IMR-90 (cell line): ENCODE data around the gene NPAS3. TPM values are rescaled to one million over a fixed set of nuclear protein-coding genes. Genes with fewer than 3 reads are reported as not detected.

Experiments used
- ATAC-seq: fragments of 200-7000 bp; cut with Tn5 transposase; 2 replicates; pipeline ENCODE4 v1.9.1; 2020; ENCODE audit warnings: low read depth, mild to moderate bottlenecking, moderate library complexity
- BruUV-seq: library from RNA; stranded (reverse); fragments of 400-500 nt; replicated peaks from 2 replicates; lab custom pipeline; 2021; lab: Mats Ljungman, UMichigan
- CTCF ChIA-PET: fragments of 300-600 bp; formaldehyde crosslinking; extraction: SDS; loops from one replicate; lab custom pipeline; 2021; ENCODE audit warnings: antibody characterized with exemption; lab: Yijun Ruan, JAX
- POLR2A ChIA-PET: fragments of 300-600 bp; sonication (Branson Sonifier 250); formaldehyde crosslinking; loops from one replicate; lab custom pipeline; 2022; ENCODE audit warnings: antibody characterized with exemption; ENCODE audit not compliant: unreplicated experiment; lab: Charles Lee
- DNase-seq: peaks from one replicate; pipeline ENCODE4 v3.0.0; 2013
- H2AFZ ChIP-seq: replicated peaks from 2 replicates; pipeline ENCODE3; 2013; ENCODE audit warnings: low read length, mild to moderate bottlenecking; ENCODE audit not compliant: poor library complexity
- H2AK5ac ChIP-seq: 2 replicates; pipeline ENCODE4 v1.6.1; 2013; ENCODE audit warnings: low read depth, low read length, inconsistent platforms
- H2AK9ac ChIP-seq: replicated peaks from 2 replicates; pipeline ENCODE3; 2013; ENCODE audit warnings: mild to moderate bottlenecking, low read depth, low read length, moderate library complexity; ENCODE audit not compliant: poor library complexity
- H2BK120ac ChIP-seq: 2 replicates; pipeline ENCODE4 v1.6.1; 2013; ENCODE audit warnings: low read depth, low read length, inconsistent platforms
- H2BK15ac ChIP-seq: 3 replicates; pipeline ENCODE4 v1.6.1; 2013; ENCODE audit warnings: low read depth, low read length, inconsistent platforms
- H2BK20ac ChIP-seq: 2 replicates; pipeline ENCODE4 v1.6.1; 2013; ENCODE audit warnings: low read depth, mild to moderate bottlenecking, inconsistent platforms, low read length, moderate library complexity
- H2BK5ac ChIP-seq: 2 replicates; pipeline ENCODE4 v1.6.1; 2013; ENCODE audit warnings: mild to moderate bottlenecking, low read depth, low read length, inconsistent platforms; ENCODE audit not compliant: poor library complexity, severe bottlenecking
- H3K14ac ChIP-seq: replicated peaks from 2 replicates; pipeline ENCODE4 v1.6.1; 2013; ENCODE audit warnings: low read depth, low read length, inconsistent platforms
- H3K18ac ChIP-seq: 2 replicates; pipeline ENCODE4 v1.6.1; 2013; ENCODE audit warnings: low read depth, low read length, control low read depth
- H3K23ac ChIP-seq: 2 replicates; pipeline ENCODE4 v1.6.1; 2013; ENCODE audit warnings: low read depth, low read length, inconsistent platforms
- H3K27ac ChIP-seq: 2 replicates; pipeline ENCODE4 v1.5.1; 2013; ENCODE audit warnings: mild to moderate bottlenecking, control low read depth, low read length; ENCODE audit not compliant: insufficient read depth
- H3K27me3 ChIP-seq: 2 replicates; pipeline ENCODE4 v1.6.1; 2013; ENCODE audit warnings: low read length; ENCODE audit not compliant: control insufficient read depth, insufficient read depth
- H3K36me3 ChIP-seq: 2 replicates; pipeline ENCODE4 v1.6.1; 2013; ENCODE audit warnings: low read length, mixed read lengths; ENCODE audit not compliant: control insufficient read depth, insufficient read depth
- H3K4ac ChIP-seq: 2 replicates; pipeline ENCODE4 v1.6.1; 2013; ENCODE audit warnings: low read depth, low read length, inconsistent platforms
- H3K4me1 ChIP-seq: 2 replicates; pipeline ENCODE4 v1.6.1; 2013; ENCODE audit warnings: low read length, mixed read lengths; ENCODE audit not compliant: control insufficient read depth, insufficient read depth
- H3K4me2 ChIP-seq: 2 replicates; pipeline ENCODE4 v1.6.1; 2013; ENCODE audit warnings: low read depth, mild to moderate bottlenecking, control low read depth, low read length, moderate library complexity
- H3K4me3 ChIP-seq: 2 replicates; pipeline ENCODE4 v1.5.1; 2013; ENCODE audit warnings: low read depth, mild to moderate bottlenecking, control low read depth, low read length, moderate library complexity; ENCODE audit not compliant: insufficient read depth
- H3K56ac ChIP-seq: 2 replicates; pipeline ENCODE4 v1.6.1; 2013; ENCODE audit warnings: low read length, inconsistent platforms; ENCODE audit not compliant: insufficient read depth; ENCODE audit errors: extremely low read depth
- H3K79me1 ChIP-seq, 2 experiments: 2 replicates each; pipeline ENCODE4 v1.6.1; 2013; ENCODE audit warnings: low read length in 2 of 2, inconsistent platforms in 1 of 2, low read depth in 1 of 2
- H3K9ac ChIP-seq: 2 replicates; pipeline ENCODE4 v1.6.1; 2013; ENCODE audit warnings: low read depth, low read length, control low read depth
- H3K9me1 ChIP-seq: 2 replicates; pipeline ENCODE4 v1.6.1; 2013; ENCODE audit warnings: low read length, inconsistent platforms; ENCODE audit not compliant: insufficient read depth
- H3K9me3 ChIP-seq: 2 replicates; pipeline ENCODE4 v1.6.1; 2013; ENCODE audit warnings: low read length; ENCODE audit not compliant: control insufficient read depth, insufficient read depth
- H4K20me1 ChIP-seq: 2 replicates; pipeline ENCODE4 v1.6.1; 2013; ENCODE audit warnings: low read length, inconsistent platforms; ENCODE audit not compliant: insufficient read depth
- H4K5ac ChIP-seq: 2 replicates; pipeline ENCODE4 v1.6.1; 2013; ENCODE audit warnings: mild to moderate bottlenecking, low read depth, low read length, control low read depth
- H4K8ac ChIP-seq, 2 experiments: 2 replicates each; pipeline ENCODE4 v1.6.1; 2013; ENCODE audit warnings: low read depth in 2 of 2, low read length in 2 of 2, control low read depth in 1 of 2, inconsistent platforms in 1 of 2
- H4K91ac ChIP-seq: 2 replicates; pipeline ENCODE4 v1.6.1; 2013; ENCODE audit warnings: low read depth, low read length, inconsistent platforms; ENCODE audit not compliant: insufficient read depth
- BHLHE40 ChIP-seq: fragments of 150-350 bp; IDR thresholded peaks from 2 replicates; pipeline ENCODE4 v1.6.1; 2016; ENCODE audit warnings: mild to moderate bottlenecking, low read depth, low read length
- CEBPB ChIP-seq: IDR thresholded peaks from 2 replicates; pipeline ENCODE4 v1.6.1; 2012; ENCODE audit warnings: low read depth, low read length, improper control_type of control experiment
- CHD1 ChIP-seq: IDR thresholded peaks from 2 replicates; pipeline ENCODE4 v1.6.1; 2012; ENCODE audit warnings: low read depth, low read length, improper control_type of control experiment
- FOS ChIP-seq: fragments of 150-350 bp; IDR thresholded peaks from 2 replicates; pipeline ENCODE4 v1.6.1; 2016; ENCODE audit warnings: low read depth, low read length
- MAFK ChIP-seq: IDR thresholded peaks from 2 replicates; pipeline ENCODE4 v1.6.1; 2012; ENCODE audit warnings: low read depth, low read length, improper control_type of control experiment
- MAZ ChIP-seq: IDR thresholded peaks from 2 replicates; pipeline ENCODE4 v1.6.1; 2012; ENCODE audit warnings: low read depth, mild to moderate bottlenecking, low read length, improper control_type of control experiment, moderate library complexity, borderline replicate concordance
- MXI1 ChIP-seq: IDR thresholded peaks from 2 replicates; pipeline ENCODE4 v1.6.1; 2012; ENCODE audit warnings: low read depth, mild to moderate bottlenecking, low read length, moderate library complexity, borderline replicate concordance
- NFE2L2 ChIP-seq: fragments of 150-350 bp; IDR thresholded peaks from 2 replicates; pipeline ENCODE4 v1.6.1; 2016; ENCODE audit warnings: low read depth, mild to moderate bottlenecking, low read length
- POLR2A ChIP-seq: IDR thresholded peaks from 2 replicates; pipeline ENCODE4 v1.6.1; 2012; ENCODE audit warnings: mild to moderate bottlenecking, low read depth, low read length
- RAD21 ChIP-seq: IDR thresholded peaks from 2 replicates; pipeline ENCODE4 v1.6.1; 2012; ENCODE audit warnings: low read length, improper control_type of control experiment
- RCOR1 ChIP-seq: IDR thresholded peaks from 2 replicates; pipeline ENCODE4 v1.6.1; 2012; ENCODE audit warnings: mild to moderate bottlenecking, low read length, improper control_type of control experiment; ENCODE audit not compliant: insufficient replicate concordance
- RFX5 ChIP-seq: IDR thresholded peaks from 2 replicates; pipeline ENCODE4 v1.8.0; 2012; ENCODE audit warnings: low read depth, mild to moderate bottlenecking, low read length, moderate library complexity
- SMC3 ChIP-seq: fragments of 150-350 bp; IDR thresholded peaks from 2 replicates; pipeline ENCODE4 v1.6.1; 2016; ENCODE audit warnings: low read depth, mild to moderate bottlenecking, antibody characterized with exemption, low read length, moderate library complexity
- USF2 ChIP-seq: fragments of 150-350 bp; IDR thresholded peaks from 2 replicates; pipeline ENCODE4 v1.6.1; 2017; ENCODE audit warnings: mild to moderate bottlenecking, antibody characterized with exemption, low read length, low read depth
- WGBS, 2 experiments: methylation state at CpG; one replicate each; pipeline versions ENCODE4 v1.1.5 to v1.1.7; 2013; ENCODE audit warnings: missing lambda C conversion rate in 2 of 2; ENCODE audit not compliant: insufficient read length in 1 of 2; ENCODE audit errors: extremely low coverage in 2 of 2; 5-methylcytosine and 5-hydroxymethylcytosine counted together
- dilution Hi-C: fragments of 300-500 bp; cut with HindIII; formaldehyde crosslinking; loops from one replicate; pipeline ENCODE4 v1.14.3; 2018; ENCODE audit warnings: low sequenced_read_pairs; ENCODE audit not compliant: unreplicated experiment
- in situ Hi-C: fragments of 300-500 bp; cut with MboI; formaldehyde crosslinking; loops from 3 replicates; pipeline ENCODE4 v1.14.3; 2019; ENCODE audit warnings: low sequenced_read_pairs, inconsistent platforms, mixed read lengths
- intact Hi-C: fragments of 100-400 bp; cut with micrococcal nuclease; formaldehyde crosslinking; loops from 2 replicates; pipeline ENCODE4 v1.10.0; 2022
- polyA plus RNA-seq, 3 experiments: library from polyadenylated mRNA; depleted of rRNA; stranded (reverse); fragments of >200 nt; gene quantifications; 2 replicates each; pipeline ENCODE4 v1.2.3, GENCODE V29; 2012; ENCODE audit warnings: low replicate concordance in 1 of 3
- total RNA-seq: library from RNA; depleted of rRNA; stranded (reverse); fragments of >200 nt; gene quantifications from 2 replicates; pipeline ENCODE4 v1.2.3, GENCODE V29; 2012
- TF ChIP-seq, protein P1 (sequence below): fragments of 150-350 bp; IDR thresholded peaks from 2 replicates; pipeline ENCODE4 v1.6.1; 2016; ENCODE audit warnings: low read depth, mild to moderate bottlenecking, low read length, moderate library complexity, borderline replicate concordance
- TF ChIP-seq, protein P2 (sequence below): conservative IDR thresholded peaks from 2 replicates; pipeline ENCODE4 v1.5.1; 2012; ENCODE audit warnings: mild to moderate bottlenecking, low read depth, low read length, improper control_type of control experiment

NPAS3 gene
- total and polyA plus RNA-seq, 2 of the 4 experiments (the other 2 are of a cell fraction), result not detected

GRCh38 chr14:33393231-33393894, 454.7 kb downstream of the NPAS3 start:
- Histone ChIP-seq H4K20me1 (no peaks in the 10 kb centered on the region), H3K9me1 (no peaks in the 10 kb centered on the region), H3K27me3 (no peaks in the 10 kb centered on the region), H3K4me2 (no peak overlapping the region), H3K4ac (no peak overlapping the region), H2AFZ (no peak overlapping the region), H3K23ac (no peak overlapping the region), H4K91ac (no peak overlapping the region), H2BK120ac (no peak overlapping the region), H3K79me1 (no peaks in the 10 kb centered on the region), H2BK15ac (no peak overlapping the region), H3K4me3 (no peak overlapping the region), H2BK20ac (no peak overlapping the region), H3K56ac (no peak overlapping the region), H4K8ac (no peak overlapping the region), H3K27ac (no peak overlapping the region), H3K14ac (no peak overlapping the region), H3K9me3 (no peaks in the 10 kb centered on the region), H3K18ac (no peak overlapping the region), H2BK5ac (no peak overlapping the region), H3K4me1 (no peaks in the 10 kb centered on the region), H2AK9ac (no peak overlapping the region), H3K36me3 (no peaks in the 10 kb centered on the region), H4K5ac (no peak overlapping the region), H3K9ac (no peak overlapping the region), H2AK5ac (no peak overlapping the region)
- intact Hi-C loops (no loop called here), dilution Hi-C loops (no loop called here), in situ Hi-C loops (no loop called here)
- CTCF ChIA-PET, result no interaction called here
- DNase-seq, result no peak
- TF ChIP-seq, protein P1, sequence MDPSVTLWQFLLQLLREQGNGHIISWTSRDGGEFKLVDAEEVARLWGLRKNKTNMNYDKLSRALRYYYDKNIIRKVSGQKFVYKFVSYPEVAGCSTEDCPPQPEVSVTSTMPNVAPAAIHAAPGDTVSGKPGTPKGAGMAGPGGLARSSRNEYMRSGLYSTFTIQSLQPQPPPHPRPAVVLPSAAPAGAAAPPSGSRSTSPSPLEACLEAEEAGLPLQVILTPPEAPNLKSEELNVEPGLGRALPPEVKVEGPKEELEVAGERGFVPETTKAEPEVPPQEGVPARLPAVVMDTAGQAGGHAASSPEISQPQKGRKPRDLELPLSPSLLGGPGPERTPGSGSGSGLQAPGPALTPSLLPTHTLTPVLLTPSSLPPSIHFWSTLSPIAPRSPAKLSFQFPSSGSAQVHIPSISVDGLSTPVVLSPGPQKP, result no peak
- no peak for TF ChIP-seq RAD21
- no peak for TF ChIP-seq POLR2A
- TF ChIP-seq CEBPB, result no peak
- TF ChIP-seq, protein P2, sequence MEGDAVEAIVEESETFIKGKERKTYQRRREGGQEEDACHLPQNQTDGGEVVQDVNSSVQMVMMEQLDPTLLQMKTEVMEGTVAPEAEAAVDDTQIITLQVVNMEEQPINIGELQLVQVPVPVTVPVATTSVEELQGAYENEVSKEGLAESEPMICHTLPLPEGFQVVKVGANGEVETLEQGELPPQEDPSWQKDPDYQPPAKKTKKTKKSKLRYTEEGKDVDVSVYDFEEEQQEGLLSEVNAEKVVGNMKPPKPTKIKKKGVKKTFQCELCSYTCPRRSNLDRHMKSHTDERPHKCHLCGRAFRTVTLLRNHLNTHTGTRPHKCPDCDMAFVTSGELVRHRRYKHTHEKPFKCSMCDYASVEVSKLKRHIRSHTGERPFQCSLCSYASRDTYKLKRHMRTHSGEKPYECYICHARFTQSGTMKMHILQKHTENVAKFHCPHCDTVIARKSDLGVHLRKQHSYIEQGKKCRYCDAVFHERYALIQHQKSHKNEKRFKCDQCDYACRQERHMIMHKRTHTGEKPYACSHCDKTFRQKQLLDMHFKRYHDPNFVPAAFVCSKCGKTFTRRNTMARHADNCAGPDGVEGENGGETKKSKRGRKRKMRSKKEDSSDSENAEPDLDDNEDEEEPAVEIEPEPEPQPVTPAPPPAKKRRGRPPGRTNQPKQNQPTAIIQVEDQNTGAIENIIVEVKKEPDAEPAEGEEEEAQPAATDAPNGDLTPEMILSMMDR, result no peak
- no peak for TF ChIP-seq MXI1
- no peak for TF ChIP-seq MAFK
- no peak for TF ChIP-seq MAZ
- TF ChIP-seq RFX5, result no peak
- no peak for TF ChIP-seq FOS
- TF ChIP-seq SMC3, result no peak
- no peak for TF ChIP-seq USF2
- no peak for TF ChIP-seq RCOR1
- TF ChIP-seq BHLHE40, result no peak
- TF ChIP-seq CHD1, result no peak
- no peak for TF ChIP-seq NFE2L2
- POLR2A ChIA-PET, result no interaction called here
- ATAC-seq, result no peak
- WGBS, 2 experiments, result no CpG with 5 or more reads among the region's 11 CpGs
- BruUV-seq, result no TSS peak
